Stimulated activated CD4-positive, alpha-beta T cell treated with anti-CD3 and anti-CD28 coated beads, Interleukin-12 subunit alpha, Interleukin-12 subunit beta, amount 100 ng/mL, for 48 hours (primary cell): Measurements from ENCODE around the gene COPZ1.

Experiments
- DNase-seq, 3 donors: peaks; one replicate each; pipeline ENCODE4 v3.0.0-alpha.2; 2020; ENCODE audit warnings: low read depth in 2 of 3, low spot score in 1 of 3

COPZ1 gene

GRCh38 chr12:54376596-54376995 is 51.7 kb downstream of the COPZ1 start:
- no peak for DNase-seq

DNA sequence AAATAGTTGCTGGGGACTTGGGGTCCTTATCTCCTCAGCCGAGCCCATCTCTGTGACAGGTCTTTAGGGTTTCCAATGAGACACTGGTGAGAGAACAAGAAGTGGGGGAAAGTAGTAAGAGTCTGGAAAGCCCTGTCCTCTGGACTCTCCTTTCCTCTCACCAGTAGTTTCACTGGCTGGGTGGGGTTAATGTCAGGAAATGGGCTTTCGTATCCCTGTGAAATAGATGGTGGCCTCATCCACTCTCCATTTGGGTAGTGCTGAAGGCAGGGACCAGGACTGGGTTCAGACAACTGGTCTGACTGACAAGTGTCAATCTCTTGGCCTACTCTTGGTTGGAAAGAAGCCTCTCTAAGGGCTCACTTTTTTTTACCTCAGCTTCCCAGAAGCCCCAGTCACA is 52.1 kb downstream of the COPZ1 start:
- DNase-seq: no peak

DNA sequence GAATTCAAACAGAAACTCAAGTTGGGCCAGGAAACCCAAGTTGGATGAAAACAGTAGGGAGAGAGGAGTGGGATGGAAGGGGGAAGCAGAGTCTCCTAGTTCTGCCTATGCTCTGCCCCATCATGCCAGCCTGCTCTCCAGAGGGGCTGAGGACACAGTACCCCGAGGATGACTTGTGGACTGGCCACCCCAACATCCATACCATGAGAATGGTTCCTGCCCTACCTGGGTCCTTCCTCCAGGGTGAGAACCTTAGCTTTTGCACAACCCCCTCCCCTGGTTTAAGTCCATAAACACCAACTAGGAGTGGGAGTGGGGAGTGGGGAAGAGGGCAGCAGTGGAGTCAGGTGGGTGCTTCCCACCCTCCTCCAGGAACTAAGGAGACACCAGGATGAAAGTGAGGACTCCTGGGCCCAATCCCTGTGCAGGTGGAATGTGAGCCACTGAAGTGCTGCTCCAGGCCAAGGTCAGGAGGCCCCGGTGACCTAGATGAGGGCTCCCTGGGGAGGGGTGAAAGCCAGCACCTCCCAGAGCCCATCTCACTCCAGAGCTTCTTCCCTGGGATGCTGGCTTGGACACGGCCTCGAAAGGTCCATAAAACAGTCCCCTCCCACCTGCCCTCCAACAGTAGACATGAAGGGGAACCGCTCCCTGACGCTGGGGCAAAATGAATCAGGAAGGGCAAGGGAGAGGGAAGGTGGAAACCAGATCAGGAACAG is 53.0 kb downstream of the COPZ1 start:
- DNase-seq: no peak

GRCh38 chr12:54378796-54379397 is 54.0 kb downstream of the COPZ1 start:
- DNase-seq: no peak

DNA sequence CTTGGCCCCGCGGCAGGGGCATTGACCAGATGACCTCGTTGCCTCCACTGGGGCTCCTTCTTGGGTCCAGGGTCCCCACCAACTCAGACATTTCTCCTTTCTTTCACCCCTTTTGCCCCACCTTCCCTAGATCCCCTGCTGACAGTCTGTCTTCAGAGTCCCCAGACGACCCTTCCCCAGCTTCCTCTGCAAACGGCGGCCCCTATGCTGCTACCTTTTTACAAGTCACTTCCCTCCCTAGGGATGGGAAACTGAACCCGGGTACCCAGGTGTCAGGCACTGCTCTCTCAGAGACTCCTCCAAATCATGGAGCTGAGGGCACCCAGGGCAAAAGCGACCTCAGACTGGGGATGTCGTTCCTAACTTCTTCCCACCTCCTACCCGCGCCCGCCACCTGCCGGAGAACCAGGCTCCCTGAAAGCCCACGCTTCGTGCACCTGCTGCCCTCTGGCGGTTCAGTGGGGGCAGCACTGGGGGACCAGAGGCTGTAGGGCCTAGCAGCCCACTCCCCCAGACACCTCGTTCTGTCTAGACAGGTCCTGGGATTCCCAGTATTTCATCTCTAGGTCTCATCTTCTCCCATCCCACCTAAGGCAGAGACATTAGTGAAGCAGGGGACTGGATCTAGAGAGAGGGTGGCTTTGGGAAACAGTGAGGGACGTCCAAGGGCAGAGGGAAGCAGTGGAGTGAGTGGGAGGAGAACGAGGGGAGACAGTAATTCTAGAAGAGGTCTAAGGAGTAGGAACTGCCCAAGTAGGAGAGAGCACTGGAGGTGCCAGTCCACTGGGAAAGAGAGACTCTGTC is 54.7 kb downstream of the COPZ1 start:
- peak; percentile 81 to 91 (median 90) for DNase-seq

DNA sequence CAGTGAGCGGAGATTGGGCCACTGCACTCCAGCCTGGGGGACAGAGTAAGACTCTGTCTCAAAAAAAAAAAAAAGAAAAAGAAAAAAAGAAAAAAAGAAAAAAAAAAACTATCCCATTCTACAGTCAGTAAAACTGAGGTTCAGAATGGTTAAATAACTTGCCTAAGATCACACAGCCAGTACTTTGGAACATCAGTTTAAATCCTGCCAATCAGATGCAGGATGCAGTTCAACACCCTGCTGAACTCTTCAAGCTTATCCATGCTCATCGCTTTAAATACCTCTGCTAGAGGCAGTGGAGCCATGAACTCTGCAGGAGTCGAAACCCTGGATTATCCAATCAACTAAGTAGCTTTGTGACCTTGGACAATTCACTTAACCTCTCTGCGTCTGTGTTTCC is 56.2 kb downstream of the COPZ1 start:
- no peak for DNase-seq

- peak in 1 of 3 donors; percentile 30 for DNase-seq
Measured at GRCh38 chr12:54383041-54383609, 58.2 kb downstream of the COPZ1 start.

GRCh38 chr12:54384591-54385041 is 59.7 kb downstream of the COPZ1 start, which contains the start of gene ZNF385A:
ZNF385A (minus strand) TSS chr12:54384733; CDS start chr12:54384514, 219 bp downstream.
- DNase-seq: no peak

DNA sequence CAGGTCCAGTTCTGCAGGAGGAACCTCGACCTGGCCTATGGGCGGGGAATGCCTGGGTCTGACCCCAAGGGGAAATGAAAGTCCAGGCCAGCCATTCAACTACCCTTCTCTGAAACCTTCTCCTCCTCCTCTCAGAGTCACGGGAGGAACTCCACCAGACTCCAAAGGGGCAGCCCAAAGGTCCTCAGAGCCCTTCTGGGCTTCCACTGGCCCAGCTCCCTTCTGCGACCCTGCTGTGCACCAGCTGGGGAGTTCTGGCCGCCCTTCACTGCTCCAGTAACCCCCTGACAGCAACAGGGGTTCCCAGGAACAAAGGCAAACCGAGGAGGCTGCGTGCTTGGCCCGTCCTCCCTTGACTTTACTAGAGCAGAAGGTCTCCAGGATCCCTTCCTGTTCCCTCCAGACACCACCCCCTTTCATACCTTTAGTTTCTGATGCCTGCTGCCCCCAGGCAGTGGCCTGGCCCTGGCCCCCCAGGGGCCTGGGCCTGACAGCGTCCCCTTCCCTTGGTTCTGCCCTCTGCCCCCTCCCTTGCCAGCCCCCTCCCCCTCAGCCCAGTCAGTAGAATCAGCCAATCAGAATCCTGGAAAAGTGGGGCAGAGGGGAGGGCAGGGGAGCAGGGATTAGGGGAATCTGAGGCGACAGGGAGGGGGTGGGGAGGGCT is 60.5 kb downstream of the COPZ1 start:
- no peak for DNase-seq

DNA sequence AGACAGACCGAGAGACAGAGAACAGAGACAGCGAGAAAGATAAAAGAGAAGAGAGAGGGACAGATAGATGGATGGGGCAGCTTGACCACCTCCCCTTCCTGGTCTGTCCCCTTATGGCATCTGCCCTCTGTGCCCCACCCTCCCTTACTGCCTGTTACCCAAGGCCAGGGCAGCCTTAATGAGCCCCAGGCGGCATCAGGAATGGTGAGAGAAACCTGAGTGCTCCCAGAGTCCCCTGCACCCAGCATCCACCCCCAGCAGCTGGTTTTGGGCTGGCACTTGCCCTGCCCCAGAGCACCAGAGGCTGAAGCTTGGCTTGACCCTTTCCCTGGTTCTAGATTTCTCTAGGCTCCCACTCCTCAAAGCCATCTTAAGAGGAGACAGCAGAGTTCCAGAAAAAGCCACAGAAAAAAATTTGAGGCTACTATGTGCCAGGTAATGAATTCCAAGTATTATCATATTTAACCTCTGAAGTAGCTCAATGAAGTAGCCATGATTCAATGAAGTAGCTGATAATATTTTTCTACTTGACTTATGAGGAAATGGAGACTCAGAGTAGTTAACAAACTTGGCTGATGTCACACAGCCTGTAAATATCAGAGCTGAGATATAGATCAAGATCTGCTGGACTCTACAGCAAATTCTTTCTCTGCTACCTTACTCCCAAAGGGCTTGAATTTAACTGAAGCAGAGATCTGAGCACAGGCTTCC is 61.6 kb downstream of the COPZ1 start:
- no peak for DNase-seq

DNA sequence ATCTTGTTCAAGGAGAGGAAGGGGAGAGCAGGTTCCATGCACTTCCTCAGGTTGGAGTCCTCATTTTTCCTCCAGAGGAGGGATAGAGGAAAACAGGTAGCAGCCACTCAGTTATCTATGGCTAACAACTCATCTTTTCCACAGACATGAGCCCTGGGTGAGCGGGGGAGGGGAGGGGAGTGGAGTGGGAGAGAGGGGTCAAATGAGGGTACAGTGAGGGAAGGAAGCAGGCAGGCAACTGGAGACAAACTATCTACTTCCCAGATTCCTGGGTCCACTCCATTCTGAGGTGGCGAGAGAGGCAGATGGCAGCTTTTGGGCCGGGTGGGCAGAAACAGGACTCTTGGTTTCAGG is 62.2 kb downstream of the COPZ1 start:
- DNase-seq: no peak

GRCh38 chr12:54388237-54389133 is 63.6 kb downstream of the COPZ1 start:
- no peak for DNase-seq

DNA sequence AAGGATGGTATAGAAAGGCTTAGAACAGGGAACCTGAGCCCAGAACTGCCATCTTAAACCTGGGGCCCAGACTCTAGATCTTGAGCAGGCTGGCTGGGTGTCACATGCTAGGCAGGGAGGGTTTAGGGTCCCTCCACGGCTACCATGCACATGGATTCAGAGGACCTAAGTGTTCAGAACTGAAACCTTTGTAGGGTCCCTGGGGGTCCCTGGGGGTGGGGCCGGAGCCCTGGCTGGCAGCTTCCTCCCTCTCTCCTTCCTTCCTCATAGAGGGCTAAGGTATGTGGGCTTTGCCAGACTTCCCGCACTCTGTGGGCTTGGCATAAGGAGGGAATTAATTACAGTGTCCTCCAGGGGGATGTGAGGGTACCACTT is 64.2 kb downstream of the COPZ1 start:
- DNase-seq: no peak

GRCh38 chr12:54389607-54390175 is 64.8 kb downstream of the COPZ1 start:
- no peak for DNase-seq

GRCh38 chr12:54390176-54390667 is 65.3 kb downstream of the COPZ1 start:
- DNase-seq: no peak

GRCh38 chr12:54390668-54391551 is 66.0 kb downstream of the COPZ1 start:
- peak in 2 of 3 donors; percentile 46 to 56 for DNase-seq

GRCh38 chr12:54392485-54393206 is 67.7 kb downstream of the COPZ1 start:
- DNase-seq: no peak
